ENCODE data around the gene SP5. TPM values are rescaled to one million over a fixed set of nuclear protein-coding genes. Genes with fewer than 3 reads are reported as not detected.

The SP5 gene
- total RNA-seq, 4 donors from 2014 or later: 0.32 to 0.63 TPM; not detected in 2

DNA sequence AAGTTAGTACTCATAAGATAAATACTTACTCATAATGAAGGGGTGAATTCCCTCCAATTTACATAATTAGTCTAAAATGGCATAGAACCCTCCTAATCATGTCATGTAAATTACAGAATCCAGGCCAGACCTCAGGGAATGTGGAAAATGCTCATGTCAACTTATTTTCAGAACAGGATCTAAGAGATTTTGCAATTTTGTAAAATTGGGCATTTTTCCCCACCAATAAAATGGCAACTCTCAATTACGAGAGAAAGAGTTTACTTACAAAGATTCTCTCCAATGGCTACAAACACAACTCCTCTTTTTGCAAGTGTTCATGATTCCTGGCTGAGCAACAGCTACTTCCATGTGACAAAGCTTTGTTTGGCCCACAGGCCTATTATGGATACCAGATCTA, 33.8 kb upstream of the SP5 start:
- Histone ChIP-seq H3K36me3 (no peaks in the 10 kb centered on the region), H3K4me3 (no peak overlapping the region), H3K4me1 (peaks cover 0 to 7% (median 0%) of the 10 kb centered on the region in 4 donors), H3K9me3 (no peaks in the 10 kb centered on the region), H3K27me3 (no peaks in the 10 kb centered on the region), H3K27ac (replicated peaks in 1 of 4) (no peak overlapping the region)
- no peak for DNase-seq (ENCODE audit: extremely low spot score)
- intact Hi-C loops (cut with DNase I): no loop called here
- WGBS: 71% methylated on average over 1 of the region's 1 CpG
- TF ChIP-seq POLR2AphosphoS5 (IDR thresholded peaks at IDR 0.05) (no peak), POLR2A (IDR thresholded peaks at IDR 0.05; ENCODE audit: low read depth) (no peak)
- TF ChIP-seq, protein P1, sequence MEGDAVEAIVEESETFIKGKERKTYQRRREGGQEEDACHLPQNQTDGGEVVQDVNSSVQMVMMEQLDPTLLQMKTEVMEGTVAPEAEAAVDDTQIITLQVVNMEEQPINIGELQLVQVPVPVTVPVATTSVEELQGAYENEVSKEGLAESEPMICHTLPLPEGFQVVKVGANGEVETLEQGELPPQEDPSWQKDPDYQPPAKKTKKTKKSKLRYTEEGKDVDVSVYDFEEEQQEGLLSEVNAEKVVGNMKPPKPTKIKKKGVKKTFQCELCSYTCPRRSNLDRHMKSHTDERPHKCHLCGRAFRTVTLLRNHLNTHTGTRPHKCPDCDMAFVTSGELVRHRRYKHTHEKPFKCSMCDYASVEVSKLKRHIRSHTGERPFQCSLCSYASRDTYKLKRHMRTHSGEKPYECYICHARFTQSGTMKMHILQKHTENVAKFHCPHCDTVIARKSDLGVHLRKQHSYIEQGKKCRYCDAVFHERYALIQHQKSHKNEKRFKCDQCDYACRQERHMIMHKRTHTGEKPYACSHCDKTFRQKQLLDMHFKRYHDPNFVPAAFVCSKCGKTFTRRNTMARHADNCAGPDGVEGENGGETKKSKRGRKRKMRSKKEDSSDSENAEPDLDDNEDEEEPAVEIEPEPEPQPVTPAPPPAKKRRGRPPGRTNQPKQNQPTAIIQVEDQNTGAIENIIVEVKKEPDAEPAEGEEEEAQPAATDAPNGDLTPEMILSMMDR (IDR thresholded peaks at IDR 0.05): no peak

DNA sequence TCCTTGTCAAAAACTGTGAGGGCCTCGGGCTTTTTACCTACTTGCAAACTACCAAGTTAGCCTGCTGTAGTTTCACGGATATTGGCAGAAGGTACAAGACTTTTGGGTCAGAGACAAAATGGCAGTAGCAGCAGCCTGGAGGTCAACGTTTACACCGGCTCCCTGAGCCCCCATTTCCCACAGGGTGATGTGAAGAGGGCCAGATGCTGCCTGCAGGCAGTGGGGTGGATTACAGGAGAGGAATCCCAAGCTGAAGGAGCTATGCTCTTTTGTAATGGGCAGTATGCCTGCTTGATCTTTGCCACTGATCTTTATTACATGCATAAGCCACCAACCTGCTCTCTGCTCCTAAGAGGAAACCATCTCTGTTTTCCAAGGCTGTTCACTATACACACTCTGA, 29.5 kb upstream of the SP5 start:
- DNase-seq (ENCODE audit: extremely low spot score): no peak
- Histone ChIP-seq H3K4me3 (no peak overlapping the region), H3K27ac (replicated peaks in 1 of 4) (no peak overlapping the region), H3K27me3 (no peaks in the 10 kb centered on the region), H3K9me3 (no peaks in the 10 kb centered on the region), H3K36me3 (no peaks in the 10 kb centered on the region), H3K4me1 (no peaks in the 10 kb centered on the region)
- intact Hi-C loops (cut with DNase I): no loop called here
- 66% methylated on average over 4 of the region's 4 CpGs for WGBS
- TF ChIP-seq, protein P1 (IDR thresholded peaks at IDR 0.05): no peak
- no peak for TF ChIP-seq POLR2AphosphoS5 (IDR thresholded peaks at IDR 0.05)
- no peak for TF ChIP-seq EP300 (IDR thresholded peaks at IDR 0.05)
- no peak for TF ChIP-seq POLR2A (IDR thresholded peaks at IDR 0.05; ENCODE audit: low read depth)

DNA sequence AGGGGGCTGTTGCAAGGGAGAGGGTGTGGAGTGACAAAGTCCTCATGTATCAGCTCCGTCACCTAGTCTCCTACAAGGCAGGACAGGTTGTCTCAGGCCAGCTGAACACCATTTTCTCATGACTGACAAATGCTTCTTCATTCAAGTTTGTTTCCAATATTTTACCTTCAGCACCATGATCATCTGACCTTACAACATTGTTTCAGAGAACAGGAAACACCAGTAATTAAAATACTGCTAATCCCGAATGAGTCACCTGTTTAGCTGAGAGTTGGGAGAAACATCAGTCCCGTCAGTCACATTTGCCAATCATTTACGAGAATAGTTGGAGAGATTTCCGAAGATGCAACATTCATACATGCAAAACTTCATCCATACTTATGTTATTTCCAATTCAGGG, 25.7 kb upstream of the SP5 start:
- H3K27ac ChIP-seq (replicated peaks in 1 of 4): no peak overlapping the region
- H3K9me3 ChIP-seq: no peaks in the 10 kb centered on the region
- H3K27me3 ChIP-seq: peaks cover 0 to 9% (median 0%) of the 10 kb centered on the region in 4 donors
- no peak overlapping the region for H3K4me3 ChIP-seq
- intact Hi-C loops (cut with DNase I): no loop called here
- no peaks in the 10 kb centered on the region for H3K36me3 ChIP-seq
- no peak for DNase-seq (ENCODE audit: extremely low spot score)
- whole genome bisulfite sequencing: 90% methylated on average over 5 of the region's 5 CpGs
- H3K4me1 ChIP-seq: no peaks in the 10 kb centered on the region
- TF ChIP-seq EP300 (IDR thresholded peaks at IDR 0.05): no peak
- TF ChIP-seq, protein P1 (IDR thresholded peaks at IDR 0.05): no peak
- no peak for TF ChIP-seq POLR2A (IDR thresholded peaks at IDR 0.05; ENCODE audit: low read depth)
- no peak for TF ChIP-seq POLR2AphosphoS5 (IDR thresholded peaks at IDR 0.05)

DNA sequence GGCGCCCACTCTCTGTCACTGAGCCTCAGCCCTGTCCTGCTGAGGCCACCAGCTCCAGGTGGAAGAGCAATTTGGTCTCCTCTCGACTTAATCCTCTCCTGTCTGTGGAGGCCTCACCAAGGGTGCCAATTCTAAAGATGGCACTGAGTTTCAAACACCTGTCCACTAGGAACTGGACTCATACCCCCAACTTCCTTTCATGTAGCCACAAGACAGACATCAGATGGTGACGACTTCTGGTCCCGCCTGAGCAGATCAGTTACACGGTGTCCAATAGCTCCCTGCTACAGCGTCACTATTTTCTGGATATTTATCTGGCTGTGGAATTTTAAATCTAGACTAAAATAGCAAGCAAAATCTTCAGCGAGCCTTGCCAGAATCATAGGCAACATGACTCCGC, 24.5 kb upstream of the SP5 start:
- Histone ChIP-seq H3K27ac (replicated peaks in 1 of 4) (no peak overlapping the region), H3K36me3 (no peaks in the 10 kb centered on the region), H3K4me3 (no peak overlapping the region), H3K9me3 (no peaks in the 10 kb centered on the region), H3K27me3 (peaks cover 0 to 9% (median 0%) of the 10 kb centered on the region in 4 donors), H3K4me1 (no peaks in the 10 kb centered on the region)
- intact Hi-C loops (cut with DNase I): no loop called here
- 64% methylated on average over 8 of the region's 8 CpGs for WGBS
- no peak for DNase-seq (ENCODE audit: extremely low spot score)
- TF ChIP-seq POLR2AphosphoS5 (IDR thresholded peaks at IDR 0.05) (no peak), POLR2A (IDR thresholded peaks at IDR 0.05; ENCODE audit: low read depth) (no peak), EP300 (IDR thresholded peaks at IDR 0.05) (no peak)
- TF ChIP-seq, protein P1 (IDR thresholded peaks at IDR 0.05): no peak

DNA sequence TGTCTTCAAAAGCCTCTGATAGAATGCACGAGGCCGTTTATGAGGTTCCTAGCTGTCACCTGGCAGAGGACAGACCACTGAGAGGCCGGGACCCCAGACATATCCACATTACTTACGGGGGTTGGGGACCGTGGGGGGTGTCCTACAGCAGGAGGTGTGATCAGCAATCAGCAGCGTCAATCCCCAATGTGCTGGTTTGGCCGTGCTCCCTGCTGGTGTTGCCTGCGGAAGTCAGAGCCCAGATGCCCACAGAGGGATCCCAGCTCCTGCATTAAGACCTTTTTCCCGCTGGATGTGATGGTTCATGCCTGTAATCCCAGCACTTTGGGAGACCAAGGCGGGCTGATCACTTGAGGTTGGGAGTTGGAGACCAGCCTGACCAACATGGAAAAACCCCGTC, 20.8 kb upstream of the SP5 start:
- intact Hi-C loops (cut with DNase I): no loop called here
- no peaks in the 10 kb centered on the region for H3K4me1 ChIP-seq
- H3K9me3 ChIP-seq: no peaks in the 10 kb centered on the region
- peaks cover 0 to 17% (median 0%) of the 10 kb centered on the region in 4 donors for H3K27me3 ChIP-seq
- no peak overlapping the region for H3K27ac ChIP-seq (replicated peaks in 1 of 4)
- no peak for DNase-seq (ENCODE audit: extremely low spot score)
- TF ChIP-seq, protein P1 (IDR thresholded peaks at IDR 0.05): no peak
- TF ChIP-seq POLR2AphosphoS5 (IDR thresholded peaks at IDR 0.05) (no peak), EP300 (IDR thresholded peaks at IDR 0.05) (no peak), POLR2A (IDR thresholded peaks at IDR 0.05; ENCODE audit: low read depth) (no peak)
- no peaks in the 10 kb centered on the region for H3K36me3 ChIP-seq
- H3K4me3 ChIP-seq: no peak overlapping the region
- WGBS: 70% methylated on average over 4 of the region's 11 CpGs

Data from esophagus muscularis mucosa (tissue), 4 donors.